Neural progenitor cell (in vitro differentiated cells): ENCODE measurements around the gene SLC5A2. TPM values are rescaled to one million over a fixed set of nuclear protein-coding genes. Genes with fewer than 3 reads are reported as not detected.

Experiments
- DNase-seq: peaks from one replicate; pipeline ENCODE4 v3.0.0-alpha.2; 2016; ENCODE audit warnings: low spot score
- H2AFZ ChIP-seq: fragments of 200-600 bp; sonication (generic); replicated peaks from 2 replicates; pipeline ENCODE4 v1.6.1; 2016; ENCODE audit warnings: antibody characterized with exemption
- H3F3A ChIP-seq: fragments of 200-600 bp; sonication (generic); 2 replicates; pipeline ENCODE4 v1.6.1; 2016; ENCODE audit warnings: antibody characterized with exemption, low read depth
- H3K27ac ChIP-seq: fragments of 200-600 bp; sonication (generic); 2 replicates; pipeline ENCODE4 v1.5.1; 2016; ENCODE audit warnings: mild to moderate bottlenecking
- H3K27me3 ChIP-seq: fragments of 200-600 bp; sonication (generic); 2 replicates; pipeline ENCODE4 v1.6.1; 2016; ENCODE audit warnings: mild to moderate bottlenecking, moderate library complexity
- H3K36me3 ChIP-seq: fragments of 200-600 bp; sonication (generic); 2 replicates; pipeline ENCODE4 v1.5.1; 2016
- H3K4me1 ChIP-seq: fragments of 200-600 bp; sonication (generic); 2 replicates; pipeline ENCODE4 v1.6.1; 2016; ENCODE audit warnings: mixed run types
- H3K4me2 ChIP-seq: fragments of 200-600 bp; sonication (generic); 2 replicates; pipeline ENCODE4 v1.6.1; 2016
- H3K4me3 ChIP-seq: fragments of 200-600 bp; sonication (generic); 2 replicates; pipeline ENCODE4 v1.5.1; 2016
- H3K79me2 ChIP-seq: fragments of 200-600 bp; sonication (generic); 2 replicates; pipeline ENCODE4 v1.6.1; 2016; ENCODE audit warnings: low read depth
- H3K9ac ChIP-seq: fragments of 200-600 bp; sonication (generic); 2 replicates; pipeline ENCODE4 v1.6.1; 2016
- H3K9me3 ChIP-seq: fragments of 200-600 bp; sonication (generic); 2 replicates; pipeline ENCODE4 v1.5.1; 2016; ENCODE audit warnings: low read depth
- H4K20me1 ChIP-seq: fragments of 200-600 bp; sonication (generic); 2 replicates; pipeline ENCODE4 v1.6.1; 2016; ENCODE audit warnings: low read depth
- H3K27ac Mint-ChIP-seq: 3 replicates; pipeline ENCODE4 v1.8.0; 2021; ENCODE audit warnings: mixed read lengths
- H3K27me3 Mint-ChIP-seq: 2 replicates; pipeline ENCODE4 v1.8.0; 2022; ENCODE audit warnings: low read depth, mild to moderate bottlenecking, inconsistent platforms, moderate library complexity, mixed read lengths; ENCODE audit not compliant: insufficient read depth
- H3K36me3 Mint-ChIP-seq: 3 replicates; pipeline ENCODE4 v1.8.0; 2021; ENCODE audit warnings: mixed read lengths
- H3K4me1 Mint-ChIP-seq: 3 replicates; pipeline ENCODE4 v1.8.0; 2021; ENCODE audit warnings: mixed read lengths
- H3K4me3 Mint-ChIP-seq: 3 replicates; pipeline ENCODE4 v1.8.0; 2021; ENCODE audit warnings: mild to moderate bottlenecking, moderate library complexity, mixed read lengths
- H3K9me3 Mint-ChIP-seq: 3 replicates; pipeline ENCODE4 v1.8.0; 2020; ENCODE audit warnings: mixed read lengths
- EZH2 ChIP-seq: fragments of 200-600 bp; sonication (generic); IDR thresholded peaks from 2 replicates; pipeline ENCODE4 v1.6.1; 2017; ENCODE audit warnings: antibody characterized with exemption, mild to moderate bottlenecking, moderate library complexity
- EZH2phosphoT487 ChIP-seq: fragments of 200-600 bp; sonication (generic); IDR thresholded peaks from 2 replicates; pipeline ENCODE4 v1.6.1; 2017; ENCODE audit warnings: antibody characterized with exemption
- total RNA-seq: library from RNA; depleted of rRNA; stranded (reverse); fragments of >200 nt; gene quantifications from 2 replicates; pipeline ENCODE4 v1.2.3, GENCODE V29; 2015; ENCODE audit warnings: low replicate concordance
- TF ChIP-seq, protein P1 (sequence below): fragments of 200-600 bp; sonication (generic); IDR thresholded peaks from 2 replicates; pipeline ENCODE4 v1.5.1; 2017; ENCODE audit warnings: antibody characterized with exemption, mild to moderate bottlenecking

Gene SLC5A2
- total RNA-seq, 1 donor from 2014 or later: not detected

DNA sequence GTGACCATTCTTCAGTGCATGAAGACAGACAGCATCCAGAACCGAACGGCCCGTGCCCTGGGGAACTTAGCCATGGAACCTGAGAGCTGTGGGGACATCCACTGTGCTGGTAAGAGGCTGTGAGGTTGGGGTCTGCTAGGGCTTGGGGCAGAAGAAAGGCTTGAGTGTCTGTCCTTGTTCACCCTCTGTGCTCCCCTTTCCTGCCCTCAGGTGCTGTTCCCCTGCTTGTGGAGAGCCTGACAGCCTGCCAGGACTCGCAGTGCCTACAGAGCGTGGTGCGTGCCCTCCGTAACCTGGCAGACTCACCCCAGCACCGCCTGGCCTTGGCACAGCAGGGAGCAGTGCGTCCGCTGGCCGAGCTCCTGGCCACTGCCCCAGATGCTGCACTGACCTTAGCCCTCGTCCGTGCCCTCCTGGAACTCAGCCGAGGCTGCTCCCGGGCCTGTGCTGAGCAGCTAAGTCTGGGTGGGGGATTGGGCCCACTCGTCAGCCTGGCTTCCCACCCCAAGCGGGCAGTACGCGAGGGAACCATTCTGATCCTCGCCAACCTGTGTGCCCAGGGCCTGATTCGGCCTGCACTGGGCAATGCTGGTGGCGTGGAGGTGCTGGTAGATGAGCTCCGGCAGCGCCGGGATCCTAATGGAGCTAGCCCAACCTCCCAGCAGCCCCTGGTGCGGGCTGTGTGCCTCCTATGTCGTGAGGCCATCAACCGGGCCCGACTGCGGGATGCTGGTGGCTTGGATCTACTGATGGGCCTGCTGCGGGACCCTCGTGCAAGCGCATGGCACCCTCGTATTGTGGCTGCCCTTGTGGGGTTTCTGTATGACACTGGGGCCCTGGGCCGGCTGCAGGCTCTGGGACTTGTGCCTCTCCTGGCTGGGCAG, 20.8 kb upstream of the SLC5A2 start:
- DNase-seq: no peak
- Histone ChIP-seq H3K9me3 (no peaks in the 10 kb centered on the region), H3K4me1 (peaks cover 5% of the 10 kb centered on the region), H4K20me1 (peaks cover 17% of the 10 kb centered on the region), H3K9ac (no peak overlapping the region), H3K36me3 (no peaks in the 10 kb centered on the region), H3K27ac (no peak overlapping the region), H3K4me2 (no peak overlapping the region), H2AFZ (no peak overlapping the region), H3K27me3 (no peaks in the 10 kb centered on the region), H3K79me2 (peaks cover 14% of the 10 kb centered on the region), H3F3A (peaks cover 26% of the 10 kb centered on the region), H3K4me3 (no peak overlapping the region)
- no peaks in the 10 kb centered on the region for H3K9me3 Mint-ChIP-seq
- peaks cover 2% of the 10 kb centered on the region for H3K27me3 Mint-ChIP-seq
- H3K4me1 Mint-ChIP-seq: peaks cover 14% of the 10 kb centered on the region
- peaks cover 5% of the 10 kb centered on the region for H3K36me3 Mint-ChIP-seq
- no peak overlapping the region for H3K27ac Mint-ChIP-seq
- H3K4me3 Mint-ChIP-seq: no peak overlapping the region
- TF ChIP-seq, protein P1, sequence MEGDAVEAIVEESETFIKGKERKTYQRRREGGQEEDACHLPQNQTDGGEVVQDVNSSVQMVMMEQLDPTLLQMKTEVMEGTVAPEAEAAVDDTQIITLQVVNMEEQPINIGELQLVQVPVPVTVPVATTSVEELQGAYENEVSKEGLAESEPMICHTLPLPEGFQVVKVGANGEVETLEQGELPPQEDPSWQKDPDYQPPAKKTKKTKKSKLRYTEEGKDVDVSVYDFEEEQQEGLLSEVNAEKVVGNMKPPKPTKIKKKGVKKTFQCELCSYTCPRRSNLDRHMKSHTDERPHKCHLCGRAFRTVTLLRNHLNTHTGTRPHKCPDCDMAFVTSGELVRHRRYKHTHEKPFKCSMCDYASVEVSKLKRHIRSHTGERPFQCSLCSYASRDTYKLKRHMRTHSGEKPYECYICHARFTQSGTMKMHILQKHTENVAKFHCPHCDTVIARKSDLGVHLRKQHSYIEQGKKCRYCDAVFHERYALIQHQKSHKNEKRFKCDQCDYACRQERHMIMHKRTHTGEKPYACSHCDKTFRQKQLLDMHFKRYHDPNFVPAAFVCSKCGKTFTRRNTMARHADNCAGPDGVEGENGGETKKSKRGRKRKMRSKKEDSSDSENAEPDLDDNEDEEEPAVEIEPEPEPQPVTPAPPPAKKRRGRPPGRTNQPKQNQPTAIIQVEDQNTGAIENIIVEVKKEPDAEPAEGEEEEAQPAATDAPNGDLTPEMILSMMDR: no peak
- TF ChIP-seq EZH2phosphoT487: no peak
- TF ChIP-seq EZH2: no peak

DNA sequence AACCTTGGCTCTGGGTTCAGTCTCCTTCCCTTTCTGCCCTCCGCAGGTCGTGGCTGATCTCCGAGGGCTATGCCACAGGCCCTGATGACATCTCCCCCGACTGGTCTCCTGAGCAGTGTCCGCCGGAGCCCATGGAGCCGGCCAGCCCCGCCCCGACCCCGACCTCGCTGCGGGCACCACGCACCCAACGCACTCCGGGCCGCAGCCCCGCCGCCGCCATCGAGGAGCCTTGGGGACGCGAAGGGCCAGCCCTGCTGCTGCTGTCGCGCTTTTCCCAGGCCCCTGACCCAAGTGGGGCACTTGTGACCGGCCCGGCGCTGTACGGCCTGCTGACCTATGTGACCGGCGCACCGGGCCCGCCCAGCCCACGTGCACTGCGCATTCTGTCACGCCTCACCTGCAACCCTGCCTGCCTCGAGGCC, 18.6 kb upstream of the SLC5A2 start:
- H3K4me1 ChIP-seq: no peaks in the 10 kb centered on the region
- H4K20me1 ChIP-seq: no peaks in the 10 kb centered on the region
- no peaks in the 10 kb centered on the region for H3K9me3 Mint-ChIP-seq
- H3K27ac ChIP-seq: no peak overlapping the region
- peak overlapping the region; percentile 69 for H3K4me3 Mint-ChIP-seq
- no peak for DNase-seq
- H3K27me3 ChIP-seq: no peaks in the 10 kb centered on the region
- H3K36me3 Mint-ChIP-seq: peaks cover 5% of the 10 kb centered on the region
- H3K9me3 ChIP-seq: no peaks in the 10 kb centered on the region
- no peak overlapping the region for H3K4me3 ChIP-seq
- H2AFZ ChIP-seq: no peak overlapping the region
- no peaks in the 10 kb centered on the region for H3K79me2 ChIP-seq
- no peak overlapping the region for H3K27ac Mint-ChIP-seq
- no peak overlapping the region for H3K4me2 ChIP-seq
- peaks cover 7% of the 10 kb centered on the region for H3F3A ChIP-seq
- H3K27me3 Mint-ChIP-seq: peaks cover 2% of the 10 kb centered on the region
- TF ChIP-seq EZH2phosphoT487: no peak
- TF ChIP-seq, protein P1: no peak
- no peak for TF ChIP-seq EZH2
- H3K9ac ChIP-seq: no peak overlapping the region
- H3K4me1 Mint-ChIP-seq: peaks cover 7% of the 10 kb centered on the region
- no peaks in the 10 kb centered on the region for H3K36me3 ChIP-seq

DNA sequence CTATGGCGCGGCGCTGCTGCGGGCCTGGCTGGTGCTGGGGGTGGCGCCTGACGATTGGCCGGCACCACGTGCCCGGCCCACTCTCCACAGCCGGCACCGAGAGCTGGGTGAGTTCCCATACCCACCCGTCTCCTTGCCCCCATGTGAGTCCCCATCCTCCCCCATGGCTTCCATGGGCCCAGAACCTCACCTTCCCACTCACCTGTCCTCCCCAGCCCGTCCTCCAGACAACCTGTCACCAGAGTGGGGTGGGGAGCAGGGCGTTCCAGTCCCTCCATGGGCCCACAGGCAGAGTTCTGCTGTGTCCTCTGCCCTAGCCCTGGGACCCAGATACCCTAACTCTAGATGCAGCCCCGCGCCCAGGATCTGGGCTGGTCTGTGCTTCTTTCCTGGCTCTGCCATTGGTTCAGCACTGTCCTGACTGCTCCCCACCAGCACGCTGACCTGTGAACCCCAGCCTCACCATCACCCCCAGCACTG, 18.1 kb upstream of the SLC5A2 start:
- H3K36me3 Mint-ChIP-seq: peaks cover 5% of the 10 kb centered on the region
- Histone ChIP-seq H3K36me3 (no peaks in the 10 kb centered on the region), H4K20me1 (no peaks in the 10 kb centered on the region), H3K4me2 (no peak overlapping the region), H3K27ac (no peak overlapping the region), H3K4me3 (no peak overlapping the region), H3K27me3 (no peaks in the 10 kb centered on the region), H3F3A (peaks cover 7% of the 10 kb centered on the region), H3K9ac (no peak overlapping the region), H3K79me2 (no peaks in the 10 kb centered on the region), H3K4me1 (no peaks in the 10 kb centered on the region), H3K9me3 (no peaks in the 10 kb centered on the region), H2AFZ (no peak overlapping the region)
- no peak overlapping the region for H3K27ac Mint-ChIP-seq
- H3K27me3 Mint-ChIP-seq: peaks cover 2% of the 10 kb centered on the region
- no peak for DNase-seq
- TF ChIP-seq EZH2phosphoT487: no peak
- TF ChIP-seq, protein P1: no peak
- no peak for TF ChIP-seq EZH2
- peaks cover 7% of the 10 kb centered on the region for H3K4me1 Mint-ChIP-seq
- H3K9me3 Mint-ChIP-seq: no peaks in the 10 kb centered on the region
- no peak overlapping the region for H3K4me3 Mint-ChIP-seq
